Loucy (cell line): ENCODE data around the gene SIK3.

Experiments
- H2AFZ ChIP-seq: fragments of 200-600 bp; sonication (generic); 2 replicates; pipeline ENCODE4 v1.6.0; 2016; ENCODE audit warnings: antibody characterized with exemption, mild to moderate bottlenecking, low read length, moderate library complexity
- H3F3A ChIP-seq: fragments of 200-600 bp; 2 replicates; pipeline ENCODE4 v1.6.0; 2016; ENCODE audit warnings: antibody characterized with exemption, low read depth, mild to moderate bottlenecking
- H3K27me3 ChIP-seq: fragments of 200-600 bp; sonication (generic); 2 replicates; pipeline ENCODE4 v1.6.1; 2014; ENCODE audit warnings: low read length, mild to moderate bottlenecking; ENCODE audit not compliant: insufficient read depth, poor library complexity, severe bottlenecking
- H3K36me3 ChIP-seq: fragments of 200-600 bp; sonication (generic); 2 replicates; pipeline ENCODE4 v1.6.1; 2016; ENCODE audit warnings: low read length; ENCODE audit not compliant: insufficient read depth
- H3K4me1 ChIP-seq: fragments of 200-600 bp; sonication (generic); 2 replicates; pipeline ENCODE4 v1.5.1; 2014; ENCODE audit warnings: low read length, mild to moderate bottlenecking; ENCODE audit not compliant: insufficient read depth, poor library complexity, severe bottlenecking
- H3K4me2 ChIP-seq: fragments of 200-600 bp; sonication (generic); 2 replicates; pipeline ENCODE4 v1.6.0; 2014; ENCODE audit warnings: antibody characterized with exemption, low read length, low read depth, mild to moderate bottlenecking; ENCODE audit not compliant: poor library complexity, severe bottlenecking
- H3K4me3 ChIP-seq: fragments of 200-600 bp; sonication (generic); 2 replicates; pipeline ENCODE4 v1.5.1; 2014; ENCODE audit warnings: low read length, mild to moderate bottlenecking, mixed read lengths; ENCODE audit not compliant: poor library complexity, severe bottlenecking
- H3K79me2 ChIP-seq: fragments of 200-600 bp; sonication (generic); 2 replicates; pipeline ENCODE4 v1.6.1; 2014; ENCODE audit warnings: low read length; ENCODE audit not compliant: insufficient read depth
- H3K9ac ChIP-seq: fragments of 200-600 bp; sonication (generic); 2 replicates; pipeline ENCODE4 v1.6.0; 2014; ENCODE audit warnings: mild to moderate bottlenecking, low read depth, low read length, moderate library complexity; ENCODE audit not compliant: poor library complexity, severe bottlenecking
- H3K9me2 ChIP-seq: fragments of 200-600 bp; sonication (generic); replicated peaks from 2 replicates; pipeline ENCODE4 v1.6.1; 2016; ENCODE audit warnings: low read depth, low read length, mixed read lengths
- H3K9me3 ChIP-seq: fragments of 200-600 bp; sonication (generic); 2 replicates; pipeline ENCODE4 v1.6.1; 2014; ENCODE audit warnings: mild to moderate bottlenecking, antibody characterized with exemption, low read length, low read depth; ENCODE audit not compliant: insufficient read depth
- H4K20me1 ChIP-seq: fragments of 200-600 bp; sonication (generic); 2 replicates; pipeline ENCODE4 v1.6.0; 2014; ENCODE audit warnings: antibody characterized with exemption, low read length, mild to moderate bottlenecking; ENCODE audit not compliant: insufficient read depth, poor library complexity, severe bottlenecking
- CTCF ChIP-seq: fragments of 200-600 bp; sonication (generic); conservative IDR thresholded peaks from 2 replicates; pipeline ENCODE4 v1.5.1; 2014; ENCODE audit warnings: mild to moderate bottlenecking, antibody characterized with exemption, low read length
- EZH2phosphoT487 ChIP-seq: fragments of 200-600 bp; IDR thresholded peaks from 2 replicates; pipeline ENCODE4 v1.6.1; 2018; ENCODE audit warnings: antibody characterized with exemption, mild to moderate bottlenecking, moderate library complexity, borderline replicate concordance

Gene SIK3

GRCh38 chr11:117110294-117110950, 12.2 kb upstream of the SIK3 start:
- no peak overlapping the region for H2AFZ ChIP-seq
- no peaks in the 10 kb centered on the region for H3K4me1 ChIP-seq
- H3K79me2 ChIP-seq: no peaks in the 10 kb centered on the region
- H3K9me3 ChIP-seq: no peaks in the 10 kb centered on the region
- no peaks in the 10 kb centered on the region for H3F3A ChIP-seq
- TF ChIP-seq EZH2phosphoT487 (no peak), CTCF (no peak)
- H3K4me3 ChIP-seq: no peak overlapping the region
- H3K36me3 ChIP-seq: no peaks in the 10 kb centered on the region
- no peak overlapping the region for H3K4me2 ChIP-seq
- no peaks in the 10 kb centered on the region for H4K20me1 ChIP-seq
- H3K9me2 ChIP-seq: no peaks in the 10 kb centered on the region
- H3K27me3 ChIP-seq: no peaks in the 10 kb centered on the region
- no peak overlapping the region for H3K9ac ChIP-seq

- H3K36me3 ChIP-seq: no peaks in the 10 kb centered on the region
- H3K27me3 ChIP-seq: no peaks in the 10 kb centered on the region
- H2AFZ ChIP-seq: no peak overlapping the region
- H3K4me2 ChIP-seq: no peak overlapping the region
- H3K9me3 ChIP-seq: no peaks in the 10 kb centered on the region
- H3K4me3 ChIP-seq: no peak overlapping the region
- H4K20me1 ChIP-seq: no peaks in the 10 kb centered on the region
- no peaks in the 10 kb centered on the region for H3K9me2 ChIP-seq
- TF ChIP-seq CTCF: no peak
- no peak for TF ChIP-seq EZH2phosphoT487
- H3K9ac ChIP-seq: no peak overlapping the region
- no peaks in the 10 kb centered on the region for H3F3A ChIP-seq
- H3K4me1 ChIP-seq: no peaks in the 10 kb centered on the region
- H3K79me2 ChIP-seq: no peaks in the 10 kb centered on the region
Measured at GRCh38 chr11:117107701-117108590, 9.7 kb upstream of the SIK3 start.

- no peak overlapping the region for H2AFZ ChIP-seq
- no peaks in the 10 kb centered on the region for H3K9me2 ChIP-seq
- peaks cover 21% of the 10 kb centered on the region for H3K4me1 ChIP-seq
- TF ChIP-seq EZH2phosphoT487: no peak
- TF ChIP-seq CTCF: no peak
- no peak overlapping the region for H3K9ac ChIP-seq
- H3F3A ChIP-seq: no peaks in the 10 kb centered on the region
- H3K79me2 ChIP-seq: peaks cover 30% of the 10 kb centered on the region
- H4K20me1 ChIP-seq: peaks cover 12% of the 10 kb centered on the region
- no peaks in the 10 kb centered on the region for H3K9me3 ChIP-seq
- H3K4me3 ChIP-seq: no peak overlapping the region
- H3K4me2 ChIP-seq: no peak overlapping the region
- no peaks in the 10 kb centered on the region for H3K36me3 ChIP-seq
- H3K27me3 ChIP-seq: no peaks in the 10 kb centered on the region
Measured at GRCh38 chr11:117100556-117100955, 2.3 kb upstream of the SIK3 start.
